Activated gamma-delta T cell (primary cell): ENCODE results near the gene ARHGAP10.
"Not testable (repeated sequence)": the region's sequence is repeated elsewhere in the genome, so short reads cannot be mapped to it uniquely, and the experiment has no call there.

Experiments
- DNase-seq: peaks from one replicate; lab custom pipeline; 2025; lab: John Stamatoyannopoulos, UW

ARHGAP10 gene

DNA sequence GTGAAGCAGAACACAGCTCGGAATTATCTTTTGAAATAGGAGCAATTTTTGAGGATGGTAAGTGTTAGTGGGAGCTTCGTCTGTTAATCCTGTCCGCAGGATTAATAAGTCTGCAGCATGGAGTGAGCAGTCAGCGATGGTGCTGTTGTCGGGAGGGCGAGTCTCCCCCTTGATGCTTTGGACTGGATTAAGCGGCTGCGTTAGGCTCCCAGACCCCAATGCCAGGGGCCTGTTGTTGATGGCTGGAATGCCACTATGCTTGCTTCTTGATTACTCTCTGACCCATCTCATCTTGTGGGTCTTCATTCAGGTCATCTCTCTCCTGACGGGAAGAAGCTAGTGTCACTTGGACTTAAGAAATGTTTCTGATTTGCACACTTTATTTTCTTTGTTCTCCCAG lies 332.6 kb downstream of the ARHGAP10 start:
- no peak for DNase-seq

DNA sequence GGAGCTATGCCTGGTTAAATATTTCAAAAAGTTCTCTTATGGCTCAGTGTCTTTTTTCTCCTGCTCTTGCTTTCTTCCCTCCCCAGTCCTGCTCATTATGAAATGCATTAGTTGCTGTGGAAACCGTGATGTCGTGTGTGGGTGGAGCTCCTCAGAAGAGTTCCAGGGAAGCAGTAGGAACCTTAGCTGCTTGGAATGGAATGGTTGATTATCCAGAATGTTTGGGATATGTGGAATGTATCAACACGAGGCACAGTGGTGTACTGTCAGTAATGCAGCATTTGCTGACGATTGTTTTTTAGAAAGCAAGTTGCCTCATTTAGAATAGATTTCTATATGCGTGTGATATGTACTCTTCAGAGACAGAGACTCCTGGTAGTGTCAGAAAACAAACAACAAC lies 333.2 kb downstream of the ARHGAP10 start:
- no peak for DNase-seq

DNA sequence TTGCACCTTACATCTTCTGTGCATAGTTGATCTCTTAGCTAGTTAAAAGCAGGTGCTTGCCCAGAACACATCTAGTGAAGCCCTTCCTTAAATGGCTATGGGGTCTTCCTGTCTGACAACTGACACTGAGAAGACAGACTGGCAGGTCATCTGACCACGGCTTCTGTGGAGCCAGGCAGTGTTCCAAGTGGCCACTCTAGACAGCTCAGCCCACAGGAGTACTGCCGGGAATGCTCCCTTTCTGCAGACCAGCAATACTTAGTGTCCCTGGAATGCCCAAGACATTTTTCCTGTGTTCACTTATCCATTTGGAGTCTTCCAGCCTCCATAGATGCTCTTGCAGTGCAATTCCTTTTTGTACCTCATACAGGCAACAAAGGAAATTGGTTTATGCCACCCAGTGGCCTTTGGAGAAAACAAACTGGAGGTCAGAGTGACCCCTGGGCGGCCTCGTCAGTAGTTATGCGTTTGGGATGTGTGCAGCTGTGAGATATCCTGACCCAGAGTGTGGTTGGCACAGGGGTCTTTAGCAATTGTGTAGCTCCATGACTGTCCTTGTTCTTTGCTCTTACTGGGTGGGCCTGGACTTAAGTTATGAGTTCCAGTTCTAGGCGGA lies 335.5 kb downstream of the ARHGAP10 start:
- DNase-seq = no peak

DNA sequence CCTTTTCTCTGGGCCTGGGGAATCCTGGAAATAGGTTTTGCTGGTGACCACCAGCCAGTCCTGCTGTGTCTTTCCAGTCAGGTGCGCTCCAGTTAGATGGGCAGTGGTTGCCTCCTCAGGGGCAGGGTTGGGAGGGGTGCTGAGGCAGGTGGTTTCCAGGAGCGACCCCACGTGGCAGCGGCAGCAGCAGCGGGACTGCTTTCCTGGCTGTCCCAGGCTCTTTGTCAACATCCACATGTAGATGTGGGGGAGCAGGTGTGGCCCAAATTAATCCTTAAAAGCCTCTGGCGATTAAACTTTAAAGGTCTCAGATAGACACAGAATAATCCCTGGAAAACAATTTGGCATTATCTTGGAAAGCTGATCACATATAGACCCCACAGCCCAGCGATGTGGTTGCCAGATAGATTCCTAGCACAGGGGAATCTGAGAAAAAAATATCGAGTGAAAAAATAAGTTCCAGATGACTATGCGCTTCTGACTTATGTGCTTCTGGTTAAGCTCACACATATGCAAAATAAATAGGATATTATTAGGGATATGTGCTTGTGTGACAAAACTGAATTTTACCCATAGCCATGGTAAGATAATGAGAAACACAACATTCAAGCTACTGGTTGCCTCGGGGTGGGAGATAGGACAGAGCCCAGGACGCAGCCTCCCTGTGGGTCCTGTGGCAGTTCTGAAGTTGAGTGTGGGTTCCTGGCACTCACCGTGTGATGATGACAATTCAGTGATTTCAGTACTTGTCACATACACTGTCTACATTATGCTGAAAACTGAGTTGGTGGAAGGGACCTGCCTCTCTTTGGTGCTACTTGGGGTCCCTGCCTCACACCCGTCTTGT lies 336.4 kb downstream of the ARHGAP10 start:
- no peak for DNase-seq

DNA sequence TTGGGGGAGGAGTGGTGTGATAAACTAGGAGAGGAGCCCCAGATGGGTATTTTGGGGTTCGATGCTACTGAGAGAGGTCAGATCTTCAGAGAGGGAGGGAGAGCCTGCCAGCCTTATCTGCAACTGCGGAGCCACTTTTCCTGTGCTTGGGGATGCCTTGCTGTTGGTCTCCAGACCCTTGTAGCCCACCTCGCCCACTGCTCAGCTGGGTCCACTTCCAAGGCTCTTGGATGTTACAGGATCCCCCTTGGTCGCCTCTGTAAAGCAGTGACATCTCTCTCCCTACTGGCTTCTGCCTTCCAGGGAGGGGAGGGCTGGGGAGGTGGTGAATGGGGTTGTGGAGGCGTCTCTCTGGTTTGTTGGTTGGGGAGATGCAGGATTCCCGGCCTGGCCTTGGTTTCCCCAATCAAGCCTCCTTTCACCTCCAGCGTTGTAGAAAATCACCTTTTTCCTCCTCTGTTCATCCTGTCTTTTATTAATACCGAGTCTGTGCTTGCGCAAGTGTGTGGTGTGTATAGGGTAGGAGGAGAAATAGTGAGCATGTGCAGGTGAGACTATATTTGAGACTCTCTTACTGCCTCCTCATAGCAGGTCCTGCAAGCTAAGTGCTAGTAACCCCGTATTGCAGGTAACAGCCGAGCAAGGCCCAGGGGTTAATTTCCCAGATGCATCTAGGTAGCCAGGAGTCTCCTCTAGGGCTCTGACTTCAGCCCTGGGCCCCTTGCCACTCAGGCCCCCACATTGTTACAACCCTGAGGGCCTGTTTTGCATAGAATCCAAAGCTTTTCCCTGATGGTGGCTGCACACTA lies 337.4 kb downstream of the ARHGAP10 start:
- DNase-seq = no peak

DNA sequence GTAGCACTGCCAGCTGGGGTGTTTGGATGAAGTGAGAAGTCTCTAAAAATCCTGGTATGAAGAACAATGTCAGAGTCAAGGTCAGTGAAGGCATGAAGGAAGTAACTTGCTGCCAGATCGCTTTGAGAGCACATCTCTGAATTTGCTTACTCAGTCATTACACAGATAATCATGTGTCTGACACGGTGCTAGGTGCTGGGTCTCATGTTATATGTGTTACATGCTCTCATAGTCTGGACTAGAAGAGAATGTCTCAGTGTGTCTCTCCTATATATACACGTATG lies 337.9 kb downstream of the ARHGAP10 start:
- no peak for DNase-seq

DNA sequence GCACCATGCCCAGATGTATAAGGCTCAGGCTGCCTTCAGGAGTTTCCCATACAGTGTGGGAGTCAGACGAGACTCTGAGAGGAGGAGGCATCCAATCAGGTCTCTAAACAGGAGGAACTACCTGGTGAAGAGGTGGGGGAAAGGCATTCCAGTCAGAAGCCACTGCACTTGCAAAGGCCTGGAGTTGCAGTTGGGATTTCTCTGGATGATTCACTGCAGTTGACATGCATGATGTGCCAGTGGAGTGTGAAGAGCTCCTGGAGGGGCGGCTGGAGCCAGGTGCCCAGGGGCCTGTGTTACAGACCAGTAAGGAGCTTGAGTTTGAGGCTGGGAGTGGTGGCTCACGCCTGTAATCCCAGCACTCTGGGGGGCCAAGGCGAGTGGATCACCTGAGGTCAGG lies 339.1 kb downstream of the ARHGAP10 start:
- DNase-seq = no peak

DNA sequence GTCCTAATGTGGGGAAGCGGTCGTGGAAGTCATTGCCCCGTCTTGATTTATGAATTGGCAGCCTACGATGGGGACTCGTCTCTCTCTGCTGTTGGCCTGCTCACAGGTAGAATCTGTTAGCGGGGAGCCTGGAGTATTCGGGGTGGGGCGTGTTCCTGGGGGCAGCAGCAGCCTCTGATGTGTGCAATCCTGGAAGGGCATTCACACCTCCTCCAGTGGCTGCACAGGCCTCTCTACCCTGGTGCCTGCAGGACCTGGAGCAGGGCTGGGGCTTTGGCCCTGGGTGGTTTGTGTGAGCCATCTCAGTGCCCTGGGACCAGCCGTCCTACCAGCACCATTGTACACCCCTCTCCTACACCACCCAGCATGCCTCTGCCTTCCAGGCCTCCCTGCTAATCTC lies 340.9 kb downstream of the ARHGAP10 start:
- DNase-seq = no peak

DNA sequence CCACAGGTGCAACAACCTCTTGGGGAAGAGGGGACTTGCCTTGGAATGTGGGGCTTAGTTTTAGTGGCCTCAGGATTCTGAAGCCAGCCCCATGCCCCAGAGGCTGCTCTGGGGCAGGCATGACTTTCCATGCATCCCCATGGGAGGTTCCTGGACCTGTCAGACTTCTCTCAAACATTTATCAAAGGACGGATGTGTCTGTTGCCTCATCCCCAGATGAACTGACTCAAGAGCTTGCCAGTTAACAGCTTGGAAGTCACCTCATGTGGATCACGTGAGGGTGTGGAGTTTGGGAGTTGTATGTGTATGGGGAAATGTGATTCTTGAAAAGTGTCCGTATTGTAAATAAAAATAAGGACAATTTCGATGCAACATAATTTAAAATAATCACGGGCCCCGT lies 341.5 kb downstream of the ARHGAP10 start:
- DNase-seq = no peak

DNA sequence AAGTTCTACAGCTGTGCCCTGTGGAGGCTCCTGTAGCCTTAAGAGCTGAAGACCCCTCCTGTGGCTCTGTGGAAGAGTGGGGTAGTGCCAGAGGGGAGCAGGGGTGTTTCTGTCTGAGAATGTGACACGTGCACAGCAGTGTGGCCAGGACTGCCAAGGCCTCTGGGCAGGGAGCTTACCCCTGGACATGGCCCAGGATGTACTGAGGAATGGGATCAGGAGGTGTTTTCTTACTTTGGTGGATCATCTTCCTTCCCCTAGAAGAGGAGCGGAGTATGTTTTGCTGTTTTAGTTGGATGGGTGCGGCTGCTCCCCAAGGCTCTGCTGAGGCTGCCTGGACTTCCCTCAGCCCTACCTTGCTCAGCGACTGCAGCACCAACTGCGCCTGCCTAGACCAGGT lies 342.6 kb downstream of the ARHGAP10 start:
- DNase-seq = no peak

DNA sequence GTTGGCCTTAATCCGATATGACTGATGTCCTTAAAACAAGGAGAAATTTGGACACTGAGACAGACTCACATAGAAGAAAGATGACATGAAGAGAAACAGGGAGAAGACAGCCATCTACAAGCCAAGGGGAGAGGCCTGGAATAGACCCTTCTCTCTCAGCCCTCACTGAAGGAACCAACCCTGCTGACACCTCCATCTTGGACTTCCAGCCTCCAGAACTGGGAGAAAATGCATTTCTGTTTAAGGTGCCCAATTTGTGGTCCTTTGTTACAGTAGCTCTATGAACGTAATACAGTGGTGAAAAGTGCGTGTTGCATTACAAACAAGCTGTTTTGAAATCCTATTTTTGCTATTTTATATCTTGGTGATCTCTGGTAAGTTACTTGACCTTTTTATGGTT lies 343.6 kb downstream of the ARHGAP10 start:
- no peak for DNase-seq

DNA sequence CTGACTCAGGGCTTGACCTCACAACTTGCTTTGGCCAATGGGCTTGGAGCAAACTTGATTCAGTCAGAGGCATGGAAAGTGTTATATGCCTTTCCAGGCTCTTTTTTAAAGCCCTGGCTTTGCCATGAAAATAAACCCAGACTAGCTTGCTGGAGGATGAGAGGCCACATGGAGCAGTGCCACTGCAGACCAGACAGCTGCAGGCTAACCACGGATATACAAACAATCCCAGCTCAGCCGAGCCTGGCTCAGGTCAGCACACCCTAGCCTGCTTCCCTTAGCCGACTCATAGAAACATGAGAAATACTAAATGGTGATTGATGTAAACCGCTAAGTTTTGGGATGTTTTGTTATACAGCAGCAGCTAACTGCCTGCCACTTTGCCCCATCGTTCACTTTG lies 345.1 kb downstream of the ARHGAP10 start:
- DNase-seq = no peak

DNA sequence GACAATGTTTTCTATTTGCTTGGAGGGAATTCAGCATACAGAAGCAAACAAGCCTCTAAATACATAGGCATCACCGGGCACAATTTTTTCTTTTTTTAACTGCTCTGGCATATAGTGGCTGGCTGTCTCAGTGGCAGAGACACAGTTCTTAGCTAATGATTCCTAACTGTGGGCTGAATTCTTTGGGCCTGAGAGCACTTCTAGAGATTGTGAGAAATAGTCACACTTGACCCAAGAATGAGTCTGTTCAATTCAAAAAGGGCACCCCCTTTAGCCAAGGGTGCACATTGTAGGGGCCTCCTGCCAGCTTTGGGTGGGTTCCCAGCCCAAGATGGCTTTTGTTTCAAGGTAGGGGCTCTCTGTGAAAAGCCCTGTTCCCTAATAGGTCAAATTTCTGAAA lies 345.7 kb downstream of the ARHGAP10 start:
- no peak for DNase-seq

DNA sequence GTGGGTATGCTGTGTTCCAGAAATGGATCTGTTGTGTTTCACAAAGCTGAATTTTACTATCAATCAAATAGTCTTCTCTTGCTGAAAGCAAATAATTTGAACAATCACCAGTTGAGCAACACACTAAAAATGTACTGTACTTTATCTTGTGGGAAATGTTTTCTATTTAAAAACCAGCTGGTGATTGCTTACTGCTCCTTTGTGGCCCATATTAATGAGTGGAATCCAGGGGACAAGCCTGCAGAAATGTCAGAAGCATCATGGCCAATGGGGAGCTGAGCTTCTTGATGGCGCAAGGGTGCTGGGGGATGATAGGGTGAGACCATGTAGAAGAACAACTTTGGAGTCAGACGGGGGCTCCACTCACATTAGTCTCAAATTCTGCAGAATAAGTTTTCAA lies 346.2 kb downstream of the ARHGAP10 start:
- no peak for DNase-seq

DNA sequence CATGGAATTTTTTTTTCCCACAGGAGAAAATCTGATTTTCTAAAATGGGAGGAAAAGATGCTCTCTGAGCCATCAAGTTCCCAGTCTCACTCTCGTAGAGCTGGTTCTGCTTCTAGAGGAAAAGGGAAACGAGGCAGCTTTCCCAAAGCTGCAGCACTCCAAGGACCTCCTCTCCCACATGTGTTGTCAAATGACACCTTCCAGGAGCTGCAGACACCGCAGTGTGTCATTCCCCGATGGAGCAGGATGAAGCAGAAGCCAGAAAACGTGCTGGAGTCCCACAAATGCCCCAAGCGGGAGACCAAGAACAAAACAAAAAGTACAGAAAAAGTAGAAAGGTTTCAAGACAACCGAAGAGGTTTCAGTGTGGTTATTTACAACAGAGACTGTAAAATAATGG lies 348.1 kb downstream of the ARHGAP10 start:
- DNase-seq = no peak

DNA sequence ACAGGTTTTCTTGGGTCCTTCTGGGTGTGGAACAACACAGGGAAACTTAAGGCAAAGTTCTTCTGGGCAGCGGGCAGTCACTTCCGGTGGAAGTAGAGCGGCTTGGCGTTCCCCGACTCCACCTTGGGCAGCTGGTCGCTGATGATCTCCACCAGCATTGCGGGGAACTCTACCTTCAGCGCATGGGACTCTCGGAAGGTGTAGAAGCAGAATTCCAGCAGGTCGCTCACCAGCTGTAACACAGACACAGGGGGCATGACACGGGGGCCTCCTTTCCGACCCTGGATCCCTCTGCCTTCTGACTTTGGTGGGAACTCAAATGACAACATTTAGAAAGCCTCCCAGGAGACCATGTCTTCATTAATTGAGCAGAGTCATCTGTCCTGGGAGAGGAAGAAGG lies 349.4 kb downstream of the ARHGAP10 start:
- no peak for DNase-seq

DNA sequence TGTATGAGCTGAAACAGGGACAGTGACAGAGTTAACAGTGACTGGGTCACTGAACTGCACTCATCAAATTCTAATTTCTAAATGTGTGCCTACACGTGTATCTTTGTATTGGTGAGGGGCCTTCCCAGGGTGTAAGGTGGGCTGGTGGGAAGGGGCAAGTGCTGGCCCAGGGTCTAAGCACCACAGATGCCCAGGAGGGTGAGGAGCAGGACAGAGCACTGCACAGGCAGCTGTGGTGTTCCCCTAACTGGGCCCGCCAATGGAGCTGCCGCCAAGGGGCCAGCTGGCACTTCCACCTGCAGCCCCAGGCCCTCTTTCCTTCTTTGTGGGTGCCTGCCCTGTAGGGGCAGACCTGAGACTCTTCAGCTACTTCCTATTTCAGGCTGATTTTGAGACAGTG lies 349.9 kb downstream of the ARHGAP10 start:
- DNase-seq = no peak

DNA sequence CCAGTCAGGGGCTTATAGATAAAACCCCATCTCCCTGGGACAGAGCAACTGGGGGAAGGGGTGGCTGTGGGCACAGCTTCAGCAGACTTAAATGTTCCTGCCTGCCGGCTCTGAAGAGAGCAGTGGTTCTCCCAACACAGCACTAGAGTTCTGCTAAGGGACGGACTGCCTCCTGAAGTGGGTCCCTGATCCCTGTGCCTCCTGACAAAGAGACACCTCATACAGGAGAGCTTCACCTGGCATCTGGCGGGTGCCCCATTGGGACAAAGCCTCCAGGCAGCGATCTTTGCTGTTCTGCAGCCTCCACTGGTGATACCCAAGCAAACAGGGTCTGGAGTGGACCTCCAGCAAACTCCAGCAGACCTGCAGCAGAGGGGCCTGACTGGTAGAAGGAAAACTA lies 351.2 kb downstream of the ARHGAP10 start:
- not testable (repeated sequence) for DNase-seq

DNA sequence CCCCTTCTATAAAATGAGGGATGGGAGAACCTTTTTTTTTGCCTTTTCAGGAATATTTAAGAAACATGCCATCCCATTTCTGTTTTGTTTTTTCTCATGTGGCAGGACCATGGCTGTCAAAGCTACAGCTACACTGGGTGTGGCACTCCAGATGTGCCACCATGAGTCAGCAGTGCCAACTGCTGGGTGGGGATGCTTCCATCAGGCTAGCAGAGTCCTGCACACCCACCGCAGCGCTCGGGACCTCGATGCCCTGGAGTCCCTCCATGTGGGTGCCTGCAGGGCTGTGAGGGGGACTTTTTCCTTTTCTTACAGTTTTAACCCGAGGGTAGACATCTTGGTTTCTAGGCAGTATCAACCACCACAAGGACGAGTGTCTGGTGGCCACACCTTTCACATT lies 357.7 kb downstream of the ARHGAP10 start:
- DNase-seq = no peak

DNA sequence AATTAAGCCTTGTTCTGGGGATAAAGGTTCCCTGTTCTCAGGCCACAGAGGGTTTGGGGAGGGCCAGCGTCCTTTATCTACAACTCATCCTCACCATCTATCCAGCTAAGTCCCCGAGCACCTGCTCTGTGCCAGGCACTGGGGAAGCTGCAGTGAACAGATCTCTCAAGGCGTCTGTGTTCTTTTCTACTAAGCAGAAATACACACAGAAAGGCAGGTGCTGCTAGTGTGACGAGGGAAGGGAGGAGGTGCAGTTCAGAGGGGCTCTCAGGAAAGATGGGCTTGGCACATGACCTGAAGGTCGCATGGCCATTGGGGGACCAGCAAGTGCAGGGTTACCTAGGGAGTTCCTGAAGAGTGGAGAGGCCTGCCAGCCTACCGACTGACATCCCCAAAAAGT lies 358.1 kb downstream of the ARHGAP10 start:
- DNase-seq = no peak

DNA sequence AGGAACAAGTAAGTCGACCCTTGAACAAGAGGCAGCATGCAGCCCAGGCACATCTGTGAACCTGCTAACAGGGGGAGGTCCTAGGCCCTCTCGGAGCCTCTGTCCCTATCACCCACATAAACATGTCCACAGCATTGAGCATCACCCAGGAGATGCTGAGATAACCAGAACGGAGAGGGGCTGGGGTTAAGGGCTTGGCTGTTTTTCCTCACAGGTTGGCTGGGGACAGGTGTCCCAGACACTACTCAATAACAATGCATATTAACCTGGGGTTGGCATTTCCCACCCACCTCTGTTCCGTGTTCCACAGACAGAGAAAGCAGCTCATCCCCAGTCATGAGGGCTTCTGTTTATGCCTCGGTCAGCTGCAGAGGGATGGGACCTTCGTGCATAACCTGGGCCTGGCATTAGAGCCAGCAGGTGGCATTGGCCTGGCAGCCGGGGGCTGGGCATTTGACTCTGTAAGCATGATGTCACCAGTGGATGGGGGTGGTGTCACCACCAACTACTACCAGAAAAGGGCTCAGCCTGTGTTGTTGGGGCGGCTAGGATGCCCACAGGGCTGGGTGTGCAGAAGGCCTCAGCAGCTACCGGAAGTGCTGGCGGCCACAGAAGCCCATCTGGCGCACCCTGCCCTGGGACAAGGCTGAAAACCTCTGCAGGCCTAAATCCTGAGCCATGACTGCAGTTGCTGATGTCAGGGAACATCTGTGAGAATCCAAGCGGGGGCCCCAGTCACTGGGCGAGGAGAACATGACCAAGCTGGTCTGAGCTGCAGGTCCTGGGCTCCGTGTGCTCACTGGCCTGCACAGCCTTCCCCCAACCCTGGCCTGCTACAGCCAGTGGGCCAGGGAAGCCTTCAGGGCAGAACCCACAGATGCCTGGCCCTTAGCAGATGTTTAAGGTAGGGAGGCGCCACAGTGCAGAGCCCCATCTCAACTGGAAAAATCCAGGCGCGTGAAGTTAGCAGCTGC lies 358.9 kb downstream of the ARHGAP10 start:
- no peak for DNase-seq

DNA sequence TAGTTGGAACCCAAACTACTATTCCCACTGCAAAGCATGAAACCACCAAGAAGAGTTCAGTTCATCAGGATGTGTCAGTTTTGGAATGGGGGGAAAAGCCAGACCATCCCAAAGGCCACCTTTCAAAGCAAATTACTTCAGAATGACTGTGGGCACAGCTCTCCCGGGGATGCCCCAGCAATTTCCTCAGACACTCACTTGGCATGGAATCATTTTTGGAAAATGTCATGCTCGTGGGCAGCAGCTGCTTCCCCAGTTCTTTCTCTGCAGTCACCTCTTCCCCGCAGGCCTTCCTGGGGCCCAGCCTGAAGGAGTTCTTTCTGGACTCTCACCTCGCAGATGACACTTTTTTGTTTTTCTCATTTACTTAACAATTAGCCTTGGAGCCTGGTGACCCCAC lies 360.0 kb downstream of the ARHGAP10 start:
- no peak for DNase-seq
